GM18519 (cell line): ENCODE data around the gene OSBPL10.
A peak's percentile ranks its signal among the peaks of the same experiment; 100 is the strongest.
"Not testable (repeated sequence)": the region's sequence is repeated elsewhere in the genome, so short reads cannot be mapped to it uniquely, and the experiment has no call there.

ENCODE experiments used
- ATAC-seq: cut with Tn5 transposase; IDR thresholded peaks from one replicate; pipeline ENCODE4 v1.9.1; 2021; ENCODE audit warnings: mild to moderate bottlenecking, moderate library complexity; ENCODE audit not compliant: unreplicated experiment, low FRiP score

OSBPL10 gene

GRCh38 chr3:31981206-31982181 is at the start of gene OSBPL10, which contains the start of gene ZNF860:
OSBPL10 (minus strand) TSS chr3:31981262; CDS start chr3:31981179, 83 bp downstream.
ZNF860 (plus strand) TSS chr3:31981750; CDS start chr3:31989080, 7,330 bp downstream.
- ATAC-seq, result no peak

GRCh38 chr3:32026593-32026992 is 45.5 kb upstream of the OSBPL10 start:
- ATAC-seq, result no peak

GRCh38 chr3:32022947-32023346 is 41.9 kb upstream of the OSBPL10 start:
- ATAC-seq, result no peak

GRCh38 chr3:32021748-32022147 is 40.7 kb upstream of the OSBPL10 start:
- no peak for ATAC-seq

GRCh38 chr3:32021155-32021554 is 40.1 kb upstream of the OSBPL10 start:
- no peak for ATAC-seq

- ATAC-seq, result no peak
Observed at GRCh38 chr3:32018757-32019564, 37.9 kb upstream of the OSBPL10 start.

GRCh38 chr3:32017286-32017685 is 36.2 kb upstream of the OSBPL10 start:
- ATAC-seq, result no peak

GRCh38 chr3:32015638-32016037 is 34.6 kb upstream of the OSBPL10 start:
- not testable (repeated sequence) for ATAC-seq

- not testable (repeated sequence) for ATAC-seq
Observed at GRCh38 chr3:32010699-32011098, 29.6 kb upstream of the OSBPL10 start.

- ATAC-seq, result no peak
Observed at GRCh38 chr3:32009957-32010356, 28.9 kb upstream of the OSBPL10 start.

GRCh38 chr3:32009101-32009500 is 28.0 kb upstream of the OSBPL10 start:
- ATAC-seq, result no peak

GRCh38 chr3:32004113-32004765 is 23.2 kb upstream of the OSBPL10 start:
- ATAC-seq, result no peak

GRCh38 chr3:32003380-32003779 is 22.3 kb upstream of the OSBPL10 start:
- no peak for ATAC-seq

GRCh38 chr3:32002561-32003368 is 21.7 kb upstream of the OSBPL10 start:
- ATAC-seq, result no peak

- ATAC-seq, result no peak
Observed at GRCh38 chr3:32000877-32001276, 19.8 kb upstream of the OSBPL10 start.

GRCh38 chr3:31999907-32000439 is 18.9 kb upstream of the OSBPL10 start:
- peak; percentile 87 for ATAC-seq

GRCh38 chr3:31997500-31997899 is 16.4 kb upstream of the OSBPL10 start:
- ATAC-seq, result no peak

- ATAC-seq, result no peak
Observed at GRCh38 chr3:31996195-31996594, 15.1 kb upstream of the OSBPL10 start.

GRCh38 chr3:31995026-31995425 is 14.0 kb upstream of the OSBPL10 start:
- ATAC-seq, result not testable (repeated sequence)

GRCh38 chr3:31993843-31994242 is 12.8 kb upstream of the OSBPL10 start:
- ATAC-seq, result no peak
